OCI-LY1 (cell line): ENCODE results near the gene NPAS3.

Experiments used
- H2AFZ ChIP-seq: fragments of 200-600 bp; sonication (generic), shearing (Covaris generic); 2 replicates; pipeline ENCODE4 v1.6.0; 2014; ENCODE audit warnings: antibody characterized with exemption, mild to moderate bottlenecking, low read length
- H3F3A ChIP-seq: fragments of 200-600 bp; sonication (generic), shearing (Covaris generic); 2 replicates; pipeline ENCODE4 v1.6.0; 2014; ENCODE audit warnings: mild to moderate bottlenecking, antibody characterized with exemption, low read length, moderate library complexity; ENCODE audit not compliant: insufficient read depth
- H3K27ac ChIP-seq: fragments of 200-600 bp; sonication (generic); 2 replicates; pipeline ENCODE4 v1.5.1; 2014; ENCODE audit warnings: low read length, mixed run types, mild to moderate bottlenecking, low read depth; ENCODE audit not compliant: poor library complexity, severe bottlenecking
- H3K27me3 ChIP-seq: fragments of 200-600 bp; sonication (generic); 2 replicates; pipeline ENCODE4 v1.6.0; 2014; ENCODE audit warnings: antibody characterized with exemption, mild to moderate bottlenecking, low read length, moderate library complexity; ENCODE audit not compliant: insufficient read depth
- H3K36me3 ChIP-seq: fragments of 200-600 bp; sonication (generic); 2 replicates; pipeline ENCODE4 v1.6.1; 2014; ENCODE audit warnings: mild to moderate bottlenecking, antibody characterized with exemption, low read length, moderate library complexity, mixed read lengths; ENCODE audit not compliant: insufficient read depth
- H3K4me1 ChIP-seq: fragments of 200-600 bp; sonication (generic); 2 replicates; pipeline ENCODE4 v1.5.1; 2014; ENCODE audit warnings: mild to moderate bottlenecking, low read length, moderate library complexity; ENCODE audit not compliant: insufficient read depth, severe bottlenecking
- H3K4me2 ChIP-seq: fragments of 200-600 bp; sonication (generic), shearing (Covaris generic); 2 replicates; pipeline ENCODE4 v1.6.1; 2014; ENCODE audit warnings: low read length
- H3K4me3 ChIP-seq: fragments of 200-600 bp; sonication (generic); 2 replicates; pipeline ENCODE4 v1.5.1; 2014; ENCODE audit warnings: low read length, low read depth, mild to moderate bottlenecking, mixed read lengths; ENCODE audit not compliant: poor library complexity, severe bottlenecking
- H3K79me2 ChIP-seq: fragments of 200-600 bp; shearing (Covaris generic); 2 replicates; pipeline ENCODE4 v1.6.1; 2016; ENCODE audit warnings: mixed run types, low read length, mixed read lengths; ENCODE audit not compliant: insufficient read depth
- H3K9ac ChIP-seq: fragments of 200-600 bp; sonication (generic), shearing (Covaris generic); 2 replicates; pipeline ENCODE4 v1.6.1; 2014; ENCODE audit warnings: mild to moderate bottlenecking, low read length, mixed read lengths
- H3K9me2 ChIP-seq: fragments of 200-600 bp; sonication (generic), shearing (Covaris generic); 2 replicates; pipeline ENCODE4 v1.6.1; 2014; ENCODE audit warnings: low read depth, mild to moderate bottlenecking, low read length, mixed read lengths
- H3K9me3 ChIP-seq: fragments of 200-600 bp; shearing (Covaris generic); 2 replicates; pipeline ENCODE4 v1.6.1; 2014; ENCODE audit warnings: low read length, mixed read lengths
- H4K20me1 ChIP-seq: fragments of 200-600 bp; sonication (generic), shearing (Covaris generic); 2 replicates; pipeline ENCODE4 v1.6.0; 2016; ENCODE audit warnings: mild to moderate bottlenecking, low read length; ENCODE audit not compliant: insufficient read depth
- CTCF ChIP-seq: fragments of 200-600 bp; sonication (generic), shearing (Covaris generic); IDR thresholded peaks from 2 replicates; pipeline ENCODE4 v1.5.1; 2017; ENCODE audit warnings: mild to moderate bottlenecking, antibody characterized with exemption, low read length, moderate library complexity, mixed read lengths
- EZH2 ChIP-seq: fragments of 200-600 bp; sonication (generic), shearing (Covaris generic); IDR thresholded peaks from 2 replicates; pipeline ENCODE4 v1.8.0; 2017; ENCODE audit warnings: borderline replicate concordance, mixed run types, mild to moderate bottlenecking, antibody characterized with exemption, low read length, moderate library complexity, mixed read lengths

The NPAS3 gene

GRCh38 chr14:33052943-33053342 is 114.3 kb downstream of the NPAS3 start:
- no peaks in the 10 kb centered on the region for H4K20me1 ChIP-seq
- TF ChIP-seq CTCF, result no peak
- TF ChIP-seq EZH2, result no peak
- H3K9ac ChIP-seq, result no peak overlapping the region
- H2AFZ ChIP-seq, result no peak overlapping the region
- H3K4me2 ChIP-seq, result no peak overlapping the region
- H3K9me2 ChIP-seq, result no peaks in the 10 kb centered on the region
- no peaks in the 10 kb centered on the region for H3K9me3 ChIP-seq
- H3K4me1 ChIP-seq, result no peaks in the 10 kb centered on the region
- no peaks in the 10 kb centered on the region for H3F3A ChIP-seq
- no peaks in the 10 kb centered on the region for H3K27me3 ChIP-seq
- no peaks in the 10 kb centered on the region for H3K79me2 ChIP-seq
- H3K27ac ChIP-seq, result no peak overlapping the region
- no peaks in the 10 kb centered on the region for H3K36me3 ChIP-seq
- H3K4me3 ChIP-seq, result no peak overlapping the region

GRCh38 chr14:33056213-33056612 is 117.5 kb downstream of the NPAS3 start:
- H3K9me3 ChIP-seq, result no peaks in the 10 kb centered on the region
- no peaks in the 10 kb centered on the region for H3K4me1 ChIP-seq
- no peak for TF ChIP-seq EZH2
- no peak for TF ChIP-seq CTCF
- H2AFZ ChIP-seq, result no peak overlapping the region
- no peak overlapping the region for H3K4me3 ChIP-seq
- no peaks in the 10 kb centered on the region for H3K9me2 ChIP-seq
- H3K36me3 ChIP-seq, result no peaks in the 10 kb centered on the region
- no peaks in the 10 kb centered on the region for H3K79me2 ChIP-seq
- no peak overlapping the region for H3K4me2 ChIP-seq
- H3K9ac ChIP-seq, result no peak overlapping the region
- no peaks in the 10 kb centered on the region for H3K27me3 ChIP-seq
- no peaks in the 10 kb centered on the region for H4K20me1 ChIP-seq
- no peak overlapping the region for H3K27ac ChIP-seq
- H3F3A ChIP-seq, result no peaks in the 10 kb centered on the region

GRCh38 chr14:33057585-33057984 is 118.9 kb downstream of the NPAS3 start:
- Histone ChIP-seq H3K4me2 (no peak overlapping the region), H3K4me1 (no peaks in the 10 kb centered on the region), H2AFZ (no peak overlapping the region), H4K20me1 (no peaks in the 10 kb centered on the region), H3F3A (no peaks in the 10 kb centered on the region), H3K36me3 (no peaks in the 10 kb centered on the region), H3K4me3 (no peak overlapping the region), H3K9me3 (no peaks in the 10 kb centered on the region), H3K27me3 (no peaks in the 10 kb centered on the region), H3K79me2 (no peaks in the 10 kb centered on the region), H3K9me2 (no peaks in the 10 kb centered on the region), H3K9ac (no peak overlapping the region), H3K27ac (no peak overlapping the region)
- TF ChIP-seq CTCF (no peak), EZH2 (no peak)
